ENCODE data around the gene VSTM2B.

GRCh38 chr19:29499261-29499920 is 26.4 kb upstream of the VSTM2B start:
- TF ChIP-seq CTCF (optimal IDR thresholded peaks at IDR 0.05 in 1 of 3, IDR thresholded peaks at IDR 0.05 in 1 of 3, conservative IDR thresholded peaks at IDR 0.05 in 1 of 3; ENCODE audit: extremely low read depth in 1 of 3, insufficient read depth in 2 of 3, low read length in 3 of 3) (no peak), EZH2 (IDR thresholded peaks at IDR 0.05; ENCODE audit: low read length) (no peak)
